UCSD-AML1 (cell line): Measurements from ENCODE around the gene KCNJ16.
A peak's percentile ranks its signal among the peaks of the same experiment; 100 is the strongest.

Experiments
- DNase-seq: peaks from one replicate; lab custom pipeline; 2025; ENCODE audit not compliant: unreplicated experiment; lab: John Stamatoyannopoulos, UW

KCNJ16 gene

DNA sequence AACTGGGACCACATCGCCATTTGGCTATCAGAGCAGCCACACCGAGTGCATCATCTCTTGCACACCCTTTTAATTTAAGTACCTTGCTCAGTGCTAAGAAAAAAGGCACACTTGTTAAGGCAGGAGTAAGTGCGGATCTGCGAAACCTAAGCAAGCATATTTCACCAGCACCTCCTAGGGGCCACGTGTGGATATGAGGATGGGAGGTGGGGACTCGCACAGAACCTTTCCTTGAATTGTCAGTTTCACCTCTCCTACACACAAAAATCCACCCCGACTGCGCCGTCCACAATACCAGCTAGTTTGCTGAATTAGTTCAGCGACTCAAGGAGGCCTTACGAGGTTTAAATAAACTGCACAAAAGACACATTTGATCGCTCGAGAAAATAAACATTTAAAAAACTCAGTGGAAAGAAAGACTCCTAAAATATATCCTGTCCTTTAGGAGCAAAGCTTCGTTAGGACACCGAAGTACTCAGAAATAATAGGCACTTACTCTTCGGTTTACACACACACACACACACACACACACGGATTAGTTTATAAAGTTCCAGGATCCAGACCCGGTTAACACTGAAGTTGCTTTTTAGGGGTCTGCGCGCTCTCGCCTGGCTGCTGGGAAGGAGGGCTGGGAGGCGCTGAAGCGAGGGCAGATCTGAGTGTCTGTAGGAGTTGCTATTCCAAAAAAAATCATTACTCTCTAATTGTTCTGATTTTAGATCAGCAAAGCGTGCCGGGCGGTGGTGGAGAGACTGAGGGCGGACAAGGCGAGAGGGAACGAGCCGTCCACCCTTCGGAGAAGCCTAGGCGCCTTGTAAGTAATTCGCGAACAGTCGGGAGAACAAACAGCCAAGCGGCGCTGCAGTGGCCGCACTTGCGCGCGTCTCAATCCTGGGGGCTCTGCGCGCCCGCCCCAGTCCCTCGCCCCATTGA lies 93.3 kb downstream of the KCNJ16 start:
- DNase-seq: peak; percentile 11

DNA sequence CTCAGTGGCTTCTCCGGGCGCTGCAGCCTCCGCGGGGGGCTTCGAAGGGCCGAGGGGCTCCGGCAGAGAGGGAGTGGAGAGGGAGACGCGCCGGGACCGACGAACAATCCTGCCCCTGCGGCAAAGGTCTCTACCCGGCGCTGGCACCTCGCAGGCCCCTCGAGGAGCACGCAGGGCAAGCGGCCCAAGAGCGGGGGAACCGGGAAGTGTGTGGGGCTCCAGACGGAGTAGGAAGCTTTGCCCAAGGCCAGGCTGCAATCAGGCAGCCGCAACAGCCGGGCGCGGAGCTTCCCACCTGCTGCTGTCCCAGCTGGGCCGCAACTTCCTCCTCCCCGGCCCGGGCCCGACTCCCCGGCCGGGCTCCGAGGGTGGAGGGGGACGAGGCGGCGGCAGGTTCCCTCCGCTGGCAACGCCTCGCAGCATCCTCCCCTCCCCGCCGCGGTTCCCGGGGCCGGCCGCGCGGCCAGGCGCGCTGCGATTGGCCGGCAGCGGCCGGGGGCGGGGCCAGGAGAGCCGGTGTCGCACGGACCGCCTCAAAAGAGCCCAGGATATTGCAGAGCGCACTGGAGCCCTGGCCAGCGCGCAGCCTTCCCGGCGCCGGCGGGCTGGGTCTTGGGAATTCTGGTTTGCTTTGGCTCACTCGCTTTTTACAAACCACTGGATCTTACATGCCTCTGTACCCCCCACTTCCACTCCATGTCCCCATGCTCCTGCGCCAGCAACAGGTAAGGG lies 94.1 kb downstream of the KCNJ16 start, which contains the start of gene KCNJ2:
Gene KCNJ2 (plus strand): TSS at position 556 of the 732 bp plus-strand sequence. CDS start 5,508 bp downstream, outside the sequence.
- DNase-seq: peak; percentile 82

DNA sequence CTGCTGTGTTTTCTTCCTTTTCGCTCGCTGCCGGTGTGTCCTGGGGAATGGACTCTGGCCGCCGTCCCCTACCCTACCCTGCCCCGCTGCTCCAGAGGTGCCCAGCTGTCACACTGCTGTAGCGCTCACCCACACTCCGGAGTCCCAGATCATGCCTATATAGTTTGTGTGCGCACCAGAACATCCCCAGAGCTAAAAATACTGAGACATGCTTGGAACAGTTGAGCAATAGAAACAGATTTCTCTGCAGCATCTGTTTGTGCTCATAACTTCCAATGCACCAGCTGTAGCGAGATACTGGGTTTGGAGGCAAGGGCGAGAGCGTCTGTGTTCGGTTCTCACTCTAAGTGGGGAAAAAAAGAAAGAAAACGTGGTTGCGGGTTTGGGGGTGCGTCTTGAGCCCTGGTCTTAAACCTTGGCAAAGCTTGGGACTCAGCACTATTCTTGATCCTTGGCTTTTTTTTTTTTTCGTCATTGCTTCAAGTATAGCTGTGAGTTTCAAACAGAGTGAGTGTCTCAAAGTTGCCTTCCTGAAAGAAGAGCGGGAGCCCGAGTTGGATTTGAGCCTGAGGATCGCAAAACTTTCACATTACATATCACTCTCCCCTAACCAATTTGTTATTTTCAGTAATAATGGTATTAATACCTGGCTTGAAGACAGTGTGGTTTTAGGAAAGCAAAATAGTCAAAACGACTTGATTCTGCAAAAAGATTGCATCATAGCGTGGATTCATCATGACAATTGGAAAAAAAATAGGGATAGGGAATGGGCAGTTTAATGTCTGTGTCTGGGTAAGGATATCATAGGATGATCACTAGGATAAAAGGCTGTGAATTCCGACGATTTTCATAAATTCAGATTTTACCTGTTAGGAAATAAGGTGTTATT lies 94.9 kb downstream of the KCNJ16 start:
- DNase-seq: no peak

DNA sequence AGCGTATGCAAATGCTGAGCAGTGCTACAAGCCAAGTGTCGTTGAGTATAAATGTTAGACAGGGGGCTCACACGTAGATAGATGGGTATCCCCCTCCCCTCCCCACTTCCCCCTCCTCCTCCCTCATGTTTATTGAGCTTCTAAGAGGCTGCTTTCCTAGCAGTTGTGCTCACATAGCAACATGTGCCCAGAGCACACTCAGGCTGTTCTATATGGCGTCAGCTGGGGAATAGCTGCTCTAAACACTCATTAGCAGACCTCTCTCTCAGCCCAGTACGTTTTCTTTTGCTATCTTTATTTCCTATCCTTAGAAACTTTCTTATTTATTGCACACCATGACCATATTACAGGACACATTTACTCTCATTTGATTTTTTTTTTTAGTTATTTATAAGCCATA lies 96.1 kb downstream of the KCNJ16 start:
- DNase-seq: no peak

DNA sequence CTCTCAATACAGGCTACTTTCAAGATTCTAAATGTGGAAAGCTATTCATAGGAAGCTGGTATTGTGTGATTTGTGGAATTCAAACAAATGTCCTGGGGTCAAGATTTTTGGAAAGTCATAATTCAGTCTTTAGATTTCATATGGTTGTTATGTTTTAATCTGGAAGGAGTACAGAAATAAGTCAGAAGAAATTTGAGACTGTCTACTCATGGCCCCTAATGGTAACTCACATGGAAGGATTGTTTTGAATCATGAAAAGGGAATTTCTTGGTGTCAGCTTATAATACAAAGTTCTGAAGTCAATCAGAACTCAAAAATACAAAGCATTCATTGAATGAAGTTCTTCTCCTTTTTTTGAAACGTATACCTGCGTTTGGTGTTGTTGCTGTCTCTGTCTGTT lies 97.4 kb downstream of the KCNJ16 start:
- DNase-seq: no peak

DNA sequence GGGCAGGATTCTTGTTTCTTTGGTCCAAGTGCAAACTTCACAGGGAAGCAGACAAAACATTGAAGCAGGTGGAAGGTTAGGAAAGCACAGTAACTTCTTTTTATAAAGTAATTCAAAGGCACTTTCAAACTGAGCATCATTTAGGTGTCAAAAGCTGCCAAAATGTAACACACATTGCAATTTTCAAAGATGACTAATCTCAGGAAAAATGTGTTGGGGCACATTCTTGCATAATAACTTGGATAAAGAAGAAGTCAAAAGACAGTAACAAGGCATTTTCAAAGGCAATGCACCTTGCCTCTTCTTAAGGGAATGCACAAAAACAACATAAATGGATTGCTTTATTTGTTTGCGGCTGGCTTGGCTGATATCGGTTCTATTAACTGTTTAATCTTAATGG lies 97.9 kb downstream of the KCNJ16 start:
- no peak for DNase-seq

DNA sequence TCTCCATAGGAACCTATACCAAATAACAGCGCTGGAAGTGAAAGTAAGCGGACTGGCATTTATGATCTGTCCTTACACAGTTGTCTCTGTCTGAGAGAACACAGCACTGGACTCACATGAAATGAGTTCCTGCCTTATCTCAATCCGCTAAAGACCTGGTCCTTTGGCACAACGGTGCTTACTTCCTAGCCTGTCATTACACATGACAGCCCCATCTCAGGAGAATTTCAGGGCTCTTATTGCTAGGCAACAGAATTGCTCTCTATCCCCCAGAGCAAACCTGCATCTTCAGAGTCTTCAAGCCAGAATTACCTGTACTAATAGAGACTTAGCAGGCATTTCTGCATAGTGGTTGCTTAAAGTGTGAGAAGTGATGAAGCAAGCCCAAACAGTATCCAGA lies 98.7 kb downstream of the KCNJ16 start:
- no peak for DNase-seq

DNA sequence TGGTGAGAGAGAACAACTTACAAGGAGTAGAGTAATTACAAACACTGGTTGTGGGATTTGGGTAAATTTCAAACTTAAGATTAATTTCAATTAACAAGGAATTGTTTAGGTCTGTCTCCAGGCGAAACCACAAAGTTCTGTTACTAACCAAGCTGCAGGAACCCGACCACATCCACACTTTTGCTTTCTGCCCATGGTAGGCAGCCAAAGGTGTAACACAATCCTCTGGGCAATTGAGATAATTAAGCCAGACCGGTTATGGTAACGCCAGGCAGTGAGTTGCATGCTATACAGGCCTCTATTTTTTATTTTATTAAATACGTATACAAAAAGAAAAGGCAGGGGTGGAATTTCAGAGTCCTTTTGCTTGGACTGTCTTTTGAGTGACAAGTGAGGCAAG lies 106.4 kb downstream of the KCNJ16 start:
- DNase-seq: no peak

DNA sequence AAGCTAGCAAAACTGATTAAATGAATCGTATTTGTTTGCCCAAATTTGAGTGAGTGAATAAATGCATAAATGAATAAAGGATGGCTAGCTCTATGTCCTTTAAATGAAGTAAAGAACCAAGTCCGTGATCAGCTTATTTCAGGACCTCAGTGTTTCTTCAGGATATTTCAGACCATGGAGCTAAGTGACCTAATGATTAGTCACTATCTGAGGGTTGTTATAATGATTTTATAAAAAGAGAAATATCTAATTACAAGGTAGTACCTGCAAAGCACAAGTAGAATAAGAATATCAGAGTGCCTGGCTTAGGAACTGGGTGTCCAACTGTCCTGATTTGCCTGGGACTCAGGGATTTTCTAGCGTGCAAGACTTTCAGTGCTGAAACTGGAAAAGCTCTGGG lies 106.8 kb downstream of the KCNJ16 start:
- DNase-seq: no peak

DNA sequence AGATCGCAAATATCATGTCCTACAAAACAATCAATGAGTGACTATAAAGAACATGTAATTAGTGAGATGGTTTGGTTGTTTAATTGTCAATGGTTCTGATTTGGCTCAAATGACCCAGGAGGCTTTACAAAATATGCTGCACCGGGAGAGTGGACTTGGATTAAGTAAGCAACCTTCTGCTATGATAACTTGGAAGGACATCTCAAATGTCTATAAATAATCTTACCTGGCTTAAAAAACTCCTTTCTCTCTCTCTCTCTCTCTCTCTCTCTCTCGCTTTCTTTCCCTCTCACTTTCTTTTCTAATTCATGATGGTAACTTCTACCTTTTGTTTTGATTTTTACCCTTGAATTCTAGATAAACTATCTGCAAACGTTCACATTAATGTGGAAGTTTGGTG lies 108.5 kb downstream of the KCNJ16 start:
- DNase-seq: no peak

DNA sequence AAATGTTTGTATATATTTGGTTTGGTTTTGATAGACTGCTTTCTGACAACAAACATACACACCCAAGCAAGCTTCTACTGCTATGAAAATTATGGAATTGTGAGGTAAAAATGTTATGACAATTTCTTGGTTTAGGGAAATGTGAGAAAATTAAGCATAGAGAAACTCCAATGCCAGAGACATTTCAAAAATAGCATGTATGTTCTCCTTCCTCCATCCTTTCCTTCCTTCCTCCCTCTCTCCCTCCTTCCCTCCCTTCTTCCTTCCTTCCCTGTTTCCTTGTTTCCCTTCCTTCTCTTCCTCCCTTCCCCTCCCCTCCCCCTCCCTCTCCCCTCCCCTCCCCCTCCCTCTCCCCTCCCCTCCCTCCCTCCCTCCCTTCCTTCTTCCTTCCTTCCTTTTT lies 109.2 kb downstream of the KCNJ16 start:
- no peak for DNase-seq

DNA sequence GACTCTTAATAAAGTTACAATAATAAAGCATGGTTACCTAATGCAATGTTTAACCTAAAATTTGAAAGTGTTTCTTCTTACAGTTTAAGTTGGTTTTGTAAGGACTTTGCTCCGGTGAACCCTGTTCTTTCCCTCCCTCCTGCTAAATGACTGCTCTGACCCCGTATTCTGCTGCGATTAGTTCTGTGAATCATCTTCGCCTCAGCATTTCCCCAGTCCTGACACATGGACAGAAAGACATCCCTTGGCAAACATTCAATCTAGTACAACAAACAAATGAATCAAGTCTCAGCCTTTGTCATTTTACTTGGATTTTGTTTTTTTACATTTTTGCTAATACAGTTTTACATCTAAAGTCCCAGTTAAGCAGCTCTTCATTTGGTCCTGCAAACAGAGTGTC lies 109.7 kb downstream of the KCNJ16 start:
- DNase-seq: no peak
